Epithelial cell of esophagus (primary cell): Measurements from ENCODE around the gene ATG2A.

Experiments used
- DNase-seq: peaks from one replicate; pipeline ENCODE4 v3.0.0; 2010; ENCODE audit warnings: low read depth
- H3K4me3 ChIP-seq: 2 replicates; pipeline ENCODE4 v1.5.1; 2011; ENCODE audit warnings: mild to moderate bottlenecking, low read length, control low read depth
- TF ChIP-seq, protein P1 (sequence below): IDR thresholded peaks from 2 replicates; pipeline ENCODE4 v1.5.1; 2011; ENCODE audit warnings: low read depth, mild to moderate bottlenecking, low read length, control low read depth, inconsistent platforms; ENCODE audit not compliant: insufficient read depth; ENCODE audit errors: missing control alignments

The ATG2A gene

DNA sequence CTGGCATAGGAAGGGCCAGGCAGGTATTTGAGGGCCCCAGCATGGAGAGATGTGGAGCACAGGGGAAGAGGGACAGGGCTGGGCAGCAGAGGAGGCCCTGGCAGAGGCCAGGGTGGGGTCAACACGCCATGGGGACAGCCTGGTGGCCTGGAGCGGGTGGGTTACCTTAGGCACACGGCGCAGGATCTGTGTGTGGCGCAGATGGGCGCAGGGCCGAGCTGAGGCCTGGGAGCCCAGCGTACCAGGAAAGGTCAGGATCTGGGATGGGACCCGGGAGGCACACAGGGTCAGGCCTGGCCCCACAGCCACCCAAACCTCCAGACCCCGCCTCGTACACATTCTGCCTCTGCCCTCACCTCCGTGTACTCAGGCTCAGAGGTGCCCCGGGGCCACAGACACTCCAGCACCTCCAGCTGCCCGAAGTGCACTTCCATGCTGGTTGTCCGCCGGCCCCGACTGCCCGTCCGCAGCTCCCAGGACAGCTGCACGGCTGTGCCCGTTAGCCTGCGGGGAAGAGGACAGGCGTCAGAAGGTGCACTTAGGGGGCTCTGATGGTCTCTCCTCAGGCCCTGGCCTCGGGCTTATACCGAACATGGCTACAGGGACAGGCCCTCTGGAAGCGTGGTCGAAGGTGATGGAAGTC, 6.4 kb downstream of the ATG2A start:
- H3K4me3 ChIP-seq, result no peak overlapping the region
- TF ChIP-seq, protein P1, sequence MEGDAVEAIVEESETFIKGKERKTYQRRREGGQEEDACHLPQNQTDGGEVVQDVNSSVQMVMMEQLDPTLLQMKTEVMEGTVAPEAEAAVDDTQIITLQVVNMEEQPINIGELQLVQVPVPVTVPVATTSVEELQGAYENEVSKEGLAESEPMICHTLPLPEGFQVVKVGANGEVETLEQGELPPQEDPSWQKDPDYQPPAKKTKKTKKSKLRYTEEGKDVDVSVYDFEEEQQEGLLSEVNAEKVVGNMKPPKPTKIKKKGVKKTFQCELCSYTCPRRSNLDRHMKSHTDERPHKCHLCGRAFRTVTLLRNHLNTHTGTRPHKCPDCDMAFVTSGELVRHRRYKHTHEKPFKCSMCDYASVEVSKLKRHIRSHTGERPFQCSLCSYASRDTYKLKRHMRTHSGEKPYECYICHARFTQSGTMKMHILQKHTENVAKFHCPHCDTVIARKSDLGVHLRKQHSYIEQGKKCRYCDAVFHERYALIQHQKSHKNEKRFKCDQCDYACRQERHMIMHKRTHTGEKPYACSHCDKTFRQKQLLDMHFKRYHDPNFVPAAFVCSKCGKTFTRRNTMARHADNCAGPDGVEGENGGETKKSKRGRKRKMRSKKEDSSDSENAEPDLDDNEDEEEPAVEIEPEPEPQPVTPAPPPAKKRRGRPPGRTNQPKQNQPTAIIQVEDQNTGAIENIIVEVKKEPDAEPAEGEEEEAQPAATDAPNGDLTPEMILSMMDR, result no peak
- DNase-seq, result no peak

DNA sequence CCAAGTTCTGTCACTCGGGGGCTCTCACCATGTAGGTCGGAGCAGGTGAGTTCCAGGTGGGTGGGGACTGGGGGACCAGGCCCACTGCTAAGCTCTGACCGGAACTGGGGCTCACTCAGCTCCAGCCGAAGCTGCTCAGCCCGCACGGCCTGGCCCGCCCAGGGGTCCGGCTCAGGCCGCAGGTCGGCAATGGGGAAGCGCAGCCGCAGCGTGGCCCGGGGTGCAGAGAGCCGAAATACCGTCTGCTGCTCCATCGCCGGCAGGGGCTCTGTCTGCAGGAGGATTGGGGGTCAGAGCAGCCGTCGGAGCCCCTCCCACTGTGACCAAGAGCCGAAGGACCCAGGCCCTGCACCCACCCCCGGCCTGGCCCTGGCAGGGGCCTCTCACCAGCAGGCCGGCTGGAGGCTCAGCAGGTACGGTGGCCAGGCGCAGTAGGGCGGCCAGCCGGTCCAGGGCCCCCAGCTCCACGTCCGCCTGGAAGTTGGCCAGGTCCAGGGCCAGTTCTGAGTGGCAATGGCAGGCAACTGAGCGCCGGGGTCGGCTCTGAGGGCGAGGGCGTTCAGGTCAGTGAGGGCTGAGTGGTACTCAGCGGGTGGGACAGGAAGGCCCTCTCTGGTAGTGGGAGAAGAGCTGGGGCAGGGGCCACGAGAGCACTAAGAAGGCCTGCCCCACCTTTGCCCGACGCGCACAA, 7.2 kb downstream of the ATG2A start:
- H3K4me3 ChIP-seq, result no peak overlapping the region
- TF ChIP-seq, protein P1, result no peak
- DNase-seq, result no peak

DNA sequence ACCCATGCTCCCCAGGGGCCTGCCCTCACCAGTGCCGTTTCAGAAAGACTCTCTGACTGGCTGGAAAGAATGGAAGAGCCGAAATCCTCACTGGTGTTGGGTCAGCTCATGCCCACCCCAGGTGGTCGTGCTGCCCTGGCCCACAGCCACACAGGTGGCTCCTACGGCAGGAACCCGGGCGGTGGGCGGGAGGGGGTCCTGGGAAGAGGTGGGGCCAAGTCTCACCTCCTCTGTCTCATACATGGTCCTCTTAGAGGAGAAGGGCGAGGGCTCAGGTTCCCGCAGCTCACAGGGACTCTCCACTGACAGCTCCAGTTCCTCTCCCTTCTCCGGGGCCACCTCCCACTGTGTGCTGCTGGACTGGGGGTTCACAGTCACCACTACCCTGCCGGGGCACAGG, 8.2 kb downstream of the ATG2A start:
- no peak overlapping the region for H3K4me3 ChIP-seq
- DNase-seq, result no peak
- TF ChIP-seq, protein P1, result no peak

- TF ChIP-seq, protein P1, result no peak
- H3K4me3 ChIP-seq, result no peak overlapping the region
- DNase-seq, result no peak
Measured at GRCh38 chr11:64906314-64906635, 10.7 kb downstream of the ATG2A start.

- no peak for DNase-seq
- TF ChIP-seq, protein P1, result no peak
- H3K4me3 ChIP-seq, result no peak overlapping the region
Measured at GRCh38 chr11:64905516-64906313, 11.3 kb downstream of the ATG2A start.

- DNase-seq, result no peak
- H3K4me3 ChIP-seq, result no peak overlapping the region
- TF ChIP-seq, protein P1, result no peak
Measured at GRCh38 chr11:64903291-64903833, 13.6 kb downstream of the ATG2A start.
